NCI-H1105 (cell line): ENCODE results near the gene SETDB1.

Source experiments
- DNase-seq: peaks from one replicate; lab custom pipeline; 2025; lab: John Stamatoyannopoulos, UW

SETDB1 gene

GRCh38 chr1:150976401-150976821, 50.2 kb downstream of the SETDB1 start:
- DNase-seq, result no peak

- DNase-seq, result no peak
Observed at GRCh38 chr1:150976879-150977694, 50.9 kb downstream of the SETDB1 start.

GRCh38 chr1:150979092-150980056, 53.2 kb downstream of the SETDB1 start:
- DNase-seq, result peak; percentile 69

GRCh38 chr1:150981177-150981804, 55.1 kb downstream of the SETDB1 start:
- DNase-seq, result peak; percentile 65

- no peak for DNase-seq
Observed at GRCh38 chr1:150981805-150982712, 55.9 kb downstream of the SETDB1 start, which contains the start of gene ANXA9. TSS of gene ANXA9 (plus strand) at chr1:150982292. CDS start at chr1:150983106, 814 bp downstream.

- no peak for DNase-seq
Observed at GRCh38 chr1:150985179-150985825, 59.1 kb downstream of the SETDB1 start.

GRCh38 chr1:150987924-150988323, 61.8 kb downstream of the SETDB1 start:
- DNase-seq, result no peak

GRCh38 chr1:150992626-150993025, 66.5 kb downstream of the SETDB1 start:
- DNase-seq, result no peak

- DNase-seq, result no peak
Observed at GRCh38 chr1:150994248-150994647, 68.1 kb downstream of the SETDB1 start.

GRCh38 chr1:150995460-150995859, 69.3 kb downstream of the SETDB1 start:
- no peak for DNase-seq

- DNase-seq, result no peak
Observed at GRCh38 chr1:150995896-150996295, 69.7 kb downstream of the SETDB1 start.

- DNase-seq, result no peak
Observed at GRCh38 chr1:150997126-150997872, 71.1 kb downstream of the SETDB1 start.

- DNase-seq, result no peak
Observed at GRCh38 chr1:150997949-150998348, 71.8 kb downstream of the SETDB1 start.

- no peak for DNase-seq
Observed at GRCh38 chr1:150999051-150999674, 73.0 kb downstream of the SETDB1 start.

- DNase-seq, result no peak
Observed at GRCh38 chr1:150999926-151000325, 73.8 kb downstream of the SETDB1 start.

- no peak for DNase-seq
Observed at GRCh38 chr1:151000408-151000807, 74.2 kb downstream of the SETDB1 start.

- DNase-seq, result no peak
Observed at GRCh38 chr1:151001602-151002001, 75.4 kb downstream of the SETDB1 start.

- no peak for DNase-seq
Observed at GRCh38 chr1:151002051-151002450, 75.9 kb downstream of the SETDB1 start.

- DNase-seq, result no peak
Observed at GRCh38 chr1:151002611-151003010, 76.4 kb downstream of the SETDB1 start.
